ENCODE results near the gene ABRAXAS1.
A peak's percentile ranks its signal among the peaks of the same experiment; 100 is the strongest.

ABRAXAS1 gene

DNA sequence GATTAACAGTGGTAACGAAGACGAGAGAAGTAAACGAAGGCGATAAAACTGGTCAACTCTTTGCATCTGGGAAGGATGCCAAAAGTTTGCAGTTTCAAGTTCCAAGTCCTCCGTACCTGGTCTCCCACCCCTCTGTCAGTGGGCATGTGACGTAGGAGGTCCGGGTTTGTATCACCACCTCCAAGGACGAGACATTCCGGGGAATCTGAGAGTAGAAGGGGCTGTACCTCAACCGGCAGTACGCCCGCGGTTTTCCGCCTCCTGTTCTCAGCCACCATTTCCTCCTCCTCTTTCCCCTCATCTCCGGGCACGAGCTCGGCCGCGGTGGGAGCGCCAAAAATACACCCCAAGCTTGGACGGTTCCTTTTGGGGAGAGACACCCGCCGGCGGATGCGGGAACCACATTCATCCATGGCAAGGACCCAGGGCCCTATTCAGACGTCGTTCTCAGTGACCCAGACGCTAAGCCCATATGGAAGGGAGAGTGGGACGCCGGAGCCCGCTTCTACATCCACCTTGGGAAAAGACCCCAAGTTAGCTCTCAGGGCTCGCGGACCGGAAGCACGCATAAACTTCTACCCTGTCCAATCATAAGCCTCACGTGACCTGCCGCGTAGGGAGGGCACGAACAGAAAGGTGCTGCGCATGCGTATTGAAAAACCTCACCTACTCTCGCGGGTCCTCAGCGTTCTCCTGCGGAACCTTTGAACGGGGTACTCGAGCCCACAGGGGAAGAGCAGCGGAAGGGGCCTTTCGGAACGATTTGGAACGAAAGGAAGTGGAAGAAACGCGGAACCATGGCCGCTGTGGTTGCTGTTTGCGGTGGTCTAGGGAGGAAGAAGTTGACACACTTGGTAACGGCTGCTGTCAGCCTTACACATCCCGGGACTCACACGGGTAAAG lies 29.4 kb downstream of the ABRAXAS1 start, which contains the start of the genes HELQ and MRPS18C:
TSS of gene HELQ (minus strand) at position 543 of the 903 bp plus-strand sequence. CDS start at position 413, 130 bp downstream.
TSS of gene MRPS18C (plus strand) at position 778 of the 903 bp plus-strand sequence. CDS start at position 798, 20 bp downstream.
- peak within 1 kb of the TSS; percentile 96 for H3K4me2 ChIP-seq (ENCODE audit: low read depth, low read length, poor library complexity, severe bottlenecking)
- H3K9ac ChIP-seq (ENCODE audit: low read length), result peak within 1 kb of the TSS; percentile 81
- TF ChIP-seq, protein P1, sequence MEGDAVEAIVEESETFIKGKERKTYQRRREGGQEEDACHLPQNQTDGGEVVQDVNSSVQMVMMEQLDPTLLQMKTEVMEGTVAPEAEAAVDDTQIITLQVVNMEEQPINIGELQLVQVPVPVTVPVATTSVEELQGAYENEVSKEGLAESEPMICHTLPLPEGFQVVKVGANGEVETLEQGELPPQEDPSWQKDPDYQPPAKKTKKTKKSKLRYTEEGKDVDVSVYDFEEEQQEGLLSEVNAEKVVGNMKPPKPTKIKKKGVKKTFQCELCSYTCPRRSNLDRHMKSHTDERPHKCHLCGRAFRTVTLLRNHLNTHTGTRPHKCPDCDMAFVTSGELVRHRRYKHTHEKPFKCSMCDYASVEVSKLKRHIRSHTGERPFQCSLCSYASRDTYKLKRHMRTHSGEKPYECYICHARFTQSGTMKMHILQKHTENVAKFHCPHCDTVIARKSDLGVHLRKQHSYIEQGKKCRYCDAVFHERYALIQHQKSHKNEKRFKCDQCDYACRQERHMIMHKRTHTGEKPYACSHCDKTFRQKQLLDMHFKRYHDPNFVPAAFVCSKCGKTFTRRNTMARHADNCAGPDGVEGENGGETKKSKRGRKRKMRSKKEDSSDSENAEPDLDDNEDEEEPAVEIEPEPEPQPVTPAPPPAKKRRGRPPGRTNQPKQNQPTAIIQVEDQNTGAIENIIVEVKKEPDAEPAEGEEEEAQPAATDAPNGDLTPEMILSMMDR (IDR thresholded peaks at IDR 0.05; ENCODE audit: insufficient read depth, low read length, poor library complexity, severe bottlenecking), result no peak
- no peak for TF ChIP-seq EZH2phosphoT487 (conservative IDR thresholded peaks at IDR 0.05; ENCODE audit: low read length)
- H4K20me1 ChIP-seq (ENCODE audit: low read depth, low read length), result no peaks in the 10 kb centered on the region
- H3F3A ChIP-seq (ENCODE audit: insufficient read depth), result peaks cover 9% of the 10 kb centered on the region; the same call in 1 of the 2 replicates
- peak within 1 kb of the TSS; percentile 69 for H3K27ac ChIP-seq (ENCODE audit: low read depth, low read length)
- peak within 1 kb of the TSS; percentile 96 for H3K4me3 ChIP-seq (ENCODE audit: insufficient read depth, low read length, poor library complexity, severe bottlenecking)
- H3K36me3 ChIP-seq (ENCODE audit: low read length), result peaks cover 6% of the 10 kb centered on the region; the same call in 1 of the 2 replicates
- no peaks in the 10 kb centered on the region for H3K9me3 ChIP-seq (ENCODE audit: insufficient read depth, low read length)
- H3K27me3 ChIP-seq (ENCODE audit: low read length), result no peaks in the 10 kb centered on the region
- no peaks in the 10 kb centered on the region for H3K9me2 ChIP-seq (replicated peaks; ENCODE audit: insufficient read depth, low read length)
- H2AFZ ChIP-seq (ENCODE audit: low read depth, low read length, severe bottlenecking), result peak within 1 kb of the TSS; percentile 68
- peaks cover 44% of the 10 kb centered on the region for H3K79me2 ChIP-seq (ENCODE audit: insufficient read depth, low read length)

DNA sequence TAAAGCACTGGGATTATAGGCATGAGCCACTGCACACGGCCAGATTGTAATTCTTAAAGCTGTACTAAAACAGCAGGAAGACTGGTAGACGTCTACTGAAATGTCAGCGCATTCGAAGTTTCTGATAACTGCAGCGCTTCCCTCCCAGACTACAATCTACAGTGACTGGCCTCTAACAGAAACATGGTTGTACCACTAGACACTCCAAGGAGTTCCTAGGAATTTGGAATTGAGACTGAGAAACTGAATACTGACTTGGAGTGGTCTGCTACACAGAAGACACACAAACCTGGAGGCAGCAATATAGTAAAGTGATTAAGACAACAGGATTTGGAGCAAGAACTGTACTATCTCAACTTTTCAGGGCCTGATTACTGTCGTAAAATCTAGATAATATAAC lies 30.2 kb downstream of the ABRAXAS1 start:
- Histone ChIP-seq H3K36me3 (ENCODE audit: low read length) (peaks cover 4% of the 10 kb centered on the region; the same call in 1 of the 2 replicates), H3K4me2 (ENCODE audit: low read depth, low read length, poor library complexity, severe bottlenecking) (peak overlapping the region; percentile 79), H3K9me2 (replicated peaks; ENCODE audit: insufficient read depth, low read length) (no peaks in the 10 kb centered on the region), H3K4me3 (ENCODE audit: insufficient read depth, low read length, poor library complexity, severe bottlenecking) (peak overlapping the region; percentile 87), H3K79me2 (ENCODE audit: insufficient read depth, low read length) (peaks cover 44% of the 10 kb centered on the region), H2AFZ (ENCODE audit: low read depth, low read length, severe bottlenecking) (no peak overlapping the region), H3K9me3 (ENCODE audit: insufficient read depth, low read length) (no peaks in the 10 kb centered on the region), H3K9ac (ENCODE audit: low read length) (peak overlapping the region; percentile 81), H3F3A (ENCODE audit: insufficient read depth) (peaks cover 9% of the 10 kb centered on the region; the same call in 1 of the 2 replicates), H4K20me1 (ENCODE audit: low read depth, low read length) (no peaks in the 10 kb centered on the region), H3K27ac (ENCODE audit: low read depth, low read length) (peak overlapping the region; percentile 69), H3K27me3 (ENCODE audit: low read length) (no peaks in the 10 kb centered on the region)
- TF ChIP-seq, protein P1 (IDR thresholded peaks at IDR 0.05; ENCODE audit: insufficient read depth, low read length, poor library complexity, severe bottlenecking), result no peak
- TF ChIP-seq EZH2phosphoT487 (conservative IDR thresholded peaks at IDR 0.05; ENCODE audit: low read length), result no peak

DNA sequence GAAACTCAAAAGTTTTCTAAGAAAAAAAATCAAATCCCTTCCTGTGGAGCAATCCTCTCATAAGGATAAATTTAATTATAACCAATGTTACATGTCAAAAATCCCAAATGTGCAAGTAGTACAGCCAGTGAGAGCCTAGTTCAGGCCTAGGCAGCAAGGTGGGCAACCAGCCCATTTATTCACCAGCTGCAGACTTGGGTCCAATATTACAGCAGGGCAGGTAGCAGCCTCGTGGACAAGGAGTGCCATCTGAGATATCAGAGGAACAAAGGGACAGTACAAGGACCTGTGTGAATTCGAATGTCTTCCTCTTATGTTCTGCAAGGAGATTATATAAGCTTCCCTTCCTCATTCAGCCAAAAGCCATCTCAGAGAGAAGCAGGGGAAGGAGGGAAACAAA lies 35.9 kb downstream of the ABRAXAS1 start:
- Histone ChIP-seq H3K79me2 (ENCODE audit: insufficient read depth, low read length) (peaks cover 6% of the 10 kb centered on the region; the same call in 1 of the 2 replicates), H3K9me2 (replicated peaks; ENCODE audit: insufficient read depth, low read length) (no peaks in the 10 kb centered on the region), H3K4me2 (ENCODE audit: low read depth, low read length, poor library complexity, severe bottlenecking) (no peak overlapping the region), H3K27me3 (ENCODE audit: low read length) (no peaks in the 10 kb centered on the region), H2AFZ (ENCODE audit: low read depth, low read length, severe bottlenecking) (no peak overlapping the region), H3F3A (ENCODE audit: insufficient read depth) (no peaks in the 10 kb centered on the region), H3K4me3 (ENCODE audit: insufficient read depth, low read length, poor library complexity, severe bottlenecking) (no peak overlapping the region), H3K36me3 (ENCODE audit: low read length) (no peaks in the 10 kb centered on the region), H3K9me3 (ENCODE audit: insufficient read depth, low read length) (no peaks in the 10 kb centered on the region), H3K27ac (ENCODE audit: low read depth, low read length) (no peak overlapping the region), H3K9ac (ENCODE audit: low read length) (no peak overlapping the region), H4K20me1 (ENCODE audit: low read depth, low read length) (no peaks in the 10 kb centered on the region)
- no peak for TF ChIP-seq EZH2phosphoT487 (conservative IDR thresholded peaks at IDR 0.05; ENCODE audit: low read length)
- TF ChIP-seq, protein P1 (IDR thresholded peaks at IDR 0.05; ENCODE audit: insufficient read depth, low read length, poor library complexity, severe bottlenecking), result no peak
